SK-N-SH treated with all-trans-retinoic acid at 6 μM for 48 hours (cell line): Measurements from ENCODE around the gene MYCBPAP.

Experiments
- ATAC-seq: fragments of 200-7000 bp; cut with Tn5 transposase; 3 replicates; pipeline ENCODE4 v1.9.1; 2020; ENCODE audit warnings: mild to moderate bottlenecking, moderate library complexity
- ARNTL ChIP-seq: fragments of 450-650 bp; formaldehyde crosslinking; IDR thresholded peaks from 2 replicates; pipeline ENCODE4 v1.5.0; 2020; ENCODE audit warnings: low read depth, mild to moderate bottlenecking, moderate library complexity, borderline replicate concordance
- BACH2 ChIP-seq: fragments of 250-450 bp; sonication (Bioruptor Pico); IDR thresholded peaks from 2 replicates; pipeline ENCODE4 v1.9.0; 2021; ENCODE audit warnings: mild to moderate bottlenecking, borderline replicate concordance
- CREB5 ChIP-seq: fragments of 250-450 bp; sonication (Bioruptor Pico); IDR thresholded peaks from 2 replicates; pipeline ENCODE4 v1.5.1; 2020; ENCODE audit warnings: low read depth, mild to moderate bottlenecking, moderate library complexity
- CSDC2 ChIP-seq: fragments of 250-450 bp; sonication (Bioruptor Pico); IDR thresholded peaks from 2 replicates; pipeline ENCODE4 v1.5.0; 2020; ENCODE audit warnings: mild to moderate bottlenecking, moderate library complexity
- ESRRG ChIP-seq: fragments of 250-450 bp; sonication (Bioruptor Pico); IDR thresholded peaks from 2 replicates; pipeline ENCODE4 v1.6.1; 2021; ENCODE audit warnings: mild to moderate bottlenecking
- GLIS3 ChIP-seq: fragments of 250-450 bp; sonication (Bioruptor Pico); IDR thresholded peaks from 2 replicates; pipeline ENCODE4 v1.5.0; 2020; ENCODE audit warnings: mild to moderate bottlenecking, moderate library complexity
- ISL1 ChIP-seq: fragments of 250-450 bp; sonication (Bioruptor Pico); IDR thresholded peaks from 2 replicates; pipeline ENCODE4 v2.1.2; 2022; ENCODE audit warnings: mild to moderate bottlenecking, moderate library complexity
- POU6F1 ChIP-seq: fragments of 250-450 bp; sonication (Bioruptor Pico); IDR thresholded peaks from 2 replicates; pipeline ENCODE4 v1.8.0; 2021; ENCODE audit warnings: low read depth, mild to moderate bottlenecking, moderate library complexity, borderline replicate concordance
- PPARA ChIP-seq: fragments of 250-450 bp; sonication (Bioruptor Pico); IDR thresholded peaks from 2 replicates; pipeline ENCODE4 v1.5.0; 2020; ENCODE audit warnings: mild to moderate bottlenecking, borderline replicate concordance
- RARB ChIP-seq: fragments of 250-450 bp; sonication (Bioruptor Pico); IDR thresholded peaks from 2 replicates; pipeline ENCODE4 v1.8.0; 2021; ENCODE audit warnings: mild to moderate bottlenecking, moderate library complexity
- SNAI2 ChIP-seq: fragments of 250-450 bp; sonication (Bioruptor Pico); IDR thresholded peaks from 2 replicates; pipeline ENCODE4 v1.5.0; 2020; ENCODE audit warnings: mild to moderate bottlenecking, moderate library complexity
- TCF4 ChIP-seq: fragments of 250-450 bp; sonication (Bioruptor Pico); IDR thresholded peaks from 2 replicates; pipeline ENCODE4 v1.8.0; 2021; ENCODE audit warnings: mild to moderate bottlenecking, moderate library complexity, borderline replicate concordance
- TOX ChIP-seq: fragments of 250-450 bp; sonication (Bioruptor Pico); IDR thresholded peaks from 2 replicates; pipeline ENCODE4 v1.8.0; 2021; ENCODE audit warnings: mild to moderate bottlenecking, moderate library complexity, borderline replicate concordance
- ZC3H10 ChIP-seq: fragments of 250-450 bp; sonication (Bioruptor Pico); IDR thresholded peaks from 2 replicates; pipeline ENCODE4 v1.5.1; 2021; ENCODE audit warnings: mild to moderate bottlenecking, moderate library complexity
- ZFP3 ChIP-seq: fragments of 250-450 bp; sonication (Bioruptor Pico); IDR thresholded peaks from 2 replicates; pipeline ENCODE4 v1.5.0; 2020; ENCODE audit warnings: mild to moderate bottlenecking, moderate library complexity
- ZFP30 ChIP-seq: fragments of 450-650 bp; formaldehyde crosslinking; IDR thresholded peaks from 2 replicates; pipeline ENCODE4 v1.5.0; 2022; ENCODE audit warnings: mild to moderate bottlenecking, moderate library complexity
- ZNF565 ChIP-seq: fragments of 450-650 bp; formaldehyde crosslinking; conservative IDR thresholded peaks from 2 replicates; pipeline ENCODE4 v1.5.0; 2020; ENCODE audit warnings: low read depth, mild to moderate bottlenecking, moderate library complexity
- ZNF70 ChIP-seq: fragments of 450-650 bp; formaldehyde crosslinking; IDR thresholded peaks from 2 replicates; pipeline ENCODE4 v1.5.0; 2020; ENCODE audit warnings: mild to moderate bottlenecking, moderate library complexity
- ZNF8 ChIP-seq: fragments of 450-650 bp; formaldehyde crosslinking; IDR thresholded peaks from 2 replicates; pipeline ENCODE4 v1.5.0; 2020; ENCODE audit warnings: mild to moderate bottlenecking, moderate library complexity
- TF ChIP-seq, protein P1 (sequence below): fragments of 250-450 bp; sonication (Bioruptor Pico); IDR thresholded peaks from 2 replicates; pipeline ENCODE4 v1.5.0; 2020; ENCODE audit warnings: mild to moderate bottlenecking, moderate library complexity
- TF ChIP-seq, protein P2 (sequence below): fragments of 250-450 bp; sonication (Bioruptor Pico); IDR thresholded peaks from 2 replicates; pipeline ENCODE4 v1.8.0; 2020; ENCODE audit warnings: mild to moderate bottlenecking, moderate library complexity, borderline replicate concordance

MYCBPAP gene

DNA sequence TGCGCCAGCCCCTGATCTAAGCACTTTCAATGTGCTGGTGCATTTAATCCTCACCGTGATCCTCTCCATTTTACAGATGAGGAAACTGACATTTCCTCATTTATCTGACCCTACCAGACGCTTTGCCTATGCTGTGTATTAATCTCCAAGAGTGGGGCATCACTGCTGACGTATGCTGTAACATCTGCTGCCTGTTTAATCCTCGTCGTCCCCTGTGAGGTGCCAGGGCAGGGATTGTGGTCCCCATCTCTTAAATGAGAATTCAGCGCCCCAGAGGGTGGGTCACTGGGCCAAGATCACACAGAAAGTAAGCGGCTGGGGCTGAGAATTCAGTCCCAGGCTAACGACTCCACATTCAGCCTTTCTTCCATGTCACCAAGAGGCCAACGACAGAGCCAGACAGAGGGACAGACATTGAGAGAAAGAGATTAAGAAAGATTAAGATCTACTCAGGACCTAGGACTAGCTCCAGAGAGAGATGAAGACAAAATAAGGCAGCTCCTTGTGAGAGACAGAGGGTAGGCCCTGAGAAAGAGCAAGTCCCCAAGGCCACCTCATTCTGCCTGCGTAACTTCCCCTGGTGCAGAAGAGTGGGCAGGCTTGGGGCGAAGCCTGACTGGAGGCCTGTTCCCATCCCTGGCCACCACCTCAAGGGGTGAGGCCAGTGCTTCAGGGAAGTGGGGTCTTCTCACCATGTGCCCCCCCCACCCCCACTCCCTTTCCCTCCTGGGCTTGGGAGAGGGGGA is 65.8 kb downstream of the MYCBPAP start (continued):
- TF ChIP-seq, protein P1, sequence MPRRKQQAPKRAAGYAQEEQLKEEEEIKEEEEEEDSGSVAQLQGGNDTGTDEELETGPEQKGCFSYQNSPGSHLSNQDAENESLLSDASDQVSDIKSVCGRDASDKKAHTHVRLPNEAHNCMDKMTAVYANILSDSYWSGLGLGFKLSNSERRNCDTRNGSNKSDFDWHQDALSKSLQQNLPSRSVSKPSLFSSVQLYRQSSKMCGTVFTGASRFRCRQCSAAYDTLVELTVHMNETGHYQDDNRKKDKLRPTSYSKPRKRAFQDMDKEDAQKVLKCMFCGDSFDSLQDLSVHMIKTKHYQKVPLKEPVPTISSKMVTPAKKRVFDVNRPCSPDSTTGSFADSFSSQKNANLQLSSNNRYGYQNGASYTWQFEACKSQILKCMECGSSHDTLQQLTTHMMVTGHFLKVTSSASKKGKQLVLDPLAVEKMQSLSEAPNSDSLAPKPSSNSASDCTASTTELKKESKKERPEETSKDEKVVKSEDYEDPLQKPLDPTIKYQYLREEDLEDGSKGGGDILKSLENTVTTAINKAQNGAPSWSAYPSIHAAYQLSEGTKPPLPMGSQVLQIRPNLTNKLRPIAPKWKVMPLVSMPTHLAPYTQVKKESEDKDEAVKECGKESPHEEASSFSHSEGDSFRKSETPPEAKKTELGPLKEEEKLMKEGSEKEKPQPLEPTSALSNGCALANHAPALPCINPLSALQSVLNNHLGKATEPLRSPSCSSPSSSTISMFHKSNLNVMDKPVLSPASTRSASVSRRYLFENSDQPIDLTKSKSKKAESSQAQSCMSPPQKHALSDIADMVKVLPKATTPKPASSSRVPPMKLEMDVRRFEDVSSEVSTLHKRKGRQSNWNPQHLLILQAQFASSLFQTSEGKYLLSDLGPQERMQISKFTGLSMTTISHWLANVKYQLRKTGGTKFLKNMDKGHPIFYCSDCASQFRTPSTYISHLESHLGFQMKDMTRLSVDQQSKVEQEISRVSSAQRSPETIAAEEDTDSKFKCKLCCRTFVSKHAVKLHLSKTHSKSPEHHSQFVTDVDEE (CRISPR knock-in tag) = no peak
- TF ChIP-seq CSDC2 = no peak

- TF ChIP-seq CSDC2 (no peak), ZNF70 (CRISPR knock-in tag) (no peak), BACH2 (CRISPR knock-in tag) (no peak), CREB5 (CRISPR knock-in tag) (no peak), ZNF565 (no peak), POU6F1 (no peak), SNAI2 (CRISPR knock-in tag) (no peak), PPARA (no peak), ESRRG (CRISPR knock-in tag) (no peak), ZC3H10 (CRISPR knock-in tag) (no peak), RARB (no peak), TCF4 (CRISPR knock-in tag) (no peak), ZFP30 (no peak), ARNTL (CRISPR knock-in tag) (no peak), ISL1 (CRISPR knock-in tag) (no peak), ZNF8 (CRISPR knock-in tag) (no peak), ZFP3 (CRISPR knock-in tag) (no peak), GLIS3 (no peak)
- TF ChIP-seq, protein P2, sequence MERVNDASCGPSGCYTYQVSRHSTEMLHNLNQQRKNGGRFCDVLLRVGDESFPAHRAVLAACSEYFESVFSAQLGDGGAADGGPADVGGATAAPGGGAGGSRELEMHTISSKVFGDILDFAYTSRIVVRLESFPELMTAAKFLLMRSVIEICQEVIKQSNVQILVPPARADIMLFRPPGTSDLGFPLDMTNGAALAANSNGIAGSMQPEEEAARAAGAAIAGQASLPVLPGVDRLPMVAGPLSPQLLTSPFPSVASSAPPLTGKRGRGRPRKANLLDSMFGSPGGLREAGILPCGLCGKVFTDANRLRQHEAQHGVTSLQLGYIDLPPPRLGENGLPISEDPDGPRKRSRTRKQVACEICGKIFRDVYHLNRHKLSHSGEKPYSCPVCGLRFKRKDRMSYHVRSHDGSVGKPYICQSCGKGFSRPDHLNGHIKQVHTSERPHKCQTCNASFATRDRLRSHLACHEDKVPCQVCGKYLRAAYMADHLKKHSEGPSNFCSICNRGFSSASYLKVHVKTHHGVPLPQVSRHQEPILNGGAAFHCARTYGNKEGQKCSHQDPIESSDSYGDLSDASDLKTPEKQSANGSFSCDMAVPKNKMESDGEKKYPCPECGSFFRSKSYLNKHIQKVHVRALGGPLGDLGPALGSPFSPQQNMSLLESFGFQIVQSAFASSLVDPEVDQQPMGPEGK (CRISPR knock-in tag) = no peak
- TF ChIP-seq, all 23 proteins: peak for 0
- 0 out of 3 replicates have a peak, but pooled peaks have one; percentile 8 for ATAC-seq
These were observed 67.5 kb downstream of the MYCBPAP start for GRCh38 chr17:50575581-50576210.

GRCh38 chr17:50576864-50577263 is 68.6 kb downstream of the MYCBPAP start:
- ATAC-seq = no peak
- no peak for TF ChIP-seq TOX (CRISPR knock-in tag)
- TF ChIP-seq ZC3H10 (CRISPR knock-in tag) = no peak
- no peak for TF ChIP-seq BACH2 (CRISPR knock-in tag)
- no peak for TF ChIP-seq POU6F1
